Smooth muscle cell (in vitro differentiated cells): ENCODE data around the gene STK25. TPM values are rescaled to one million over a fixed set of nuclear protein-coding genes. Genes with fewer than 3 reads are reported as not detected.

ENCODE experiments used
- DNase-seq: peaks from one replicate; lab custom pipeline; 2025; ENCODE audit not compliant: unreplicated experiment; lab: John Stamatoyannopoulos, UW
- H2AFZ ChIP-seq: fragments of 200-600 bp; sonication (generic); 2 replicates; pipeline ENCODE4 v1.6.0; 2016; ENCODE audit warnings: antibody characterized with exemption, low read depth, mild to moderate bottlenecking
- H3F3A ChIP-seq: fragments of 200-600 bp; sonication (generic); 2 replicates; pipeline ENCODE4 v1.6.0; 2017; ENCODE audit warnings: antibody characterized with exemption, low read depth
- H3K27ac ChIP-seq: fragments of 200-600 bp; sonication (generic); 2 replicates; pipeline ENCODE4 v1.5.1; 2016; ENCODE audit warnings: low read depth, mild to moderate bottlenecking
- H3K27me3 ChIP-seq: fragments of 200-600 bp; sonication (generic); 2 replicates; pipeline ENCODE4 v1.6.1; 2016; ENCODE audit warnings: low read depth, mild to moderate bottlenecking
- H3K36me3 ChIP-seq: fragments of 200-600 bp; sonication (generic); 2 replicates; pipeline ENCODE4 v1.5.1; 2016; ENCODE audit warnings: low read depth
- H3K4me1 ChIP-seq: fragments of 200-600 bp; sonication (generic); 2 replicates; pipeline ENCODE4 v1.5.1; 2016; ENCODE audit warnings: low read depth
- H3K4me2 ChIP-seq: fragments of 200-600 bp; sonication (generic); 2 replicates; pipeline ENCODE4 v1.6.0; 2016; ENCODE audit warnings: mild to moderate bottlenecking
- H3K4me3 ChIP-seq: fragments of 200-600 bp; sonication (generic); 2 replicates; pipeline ENCODE4 v1.5.1; 2016; ENCODE audit warnings: mild to moderate bottlenecking
- H3K79me2 ChIP-seq: fragments of 200-600 bp; sonication (generic); 2 replicates; pipeline ENCODE4 v1.6.0; 2016; ENCODE audit warnings: low read depth, mild to moderate bottlenecking
- H3K9ac ChIP-seq: fragments of 200-600 bp; sonication (generic); 2 replicates; pipeline ENCODE4 v1.6.0; 2016; ENCODE audit warnings: low read depth
- H3K9me3 ChIP-seq: fragments of 200-600 bp; sonication (generic); replicated peaks from 2 replicates; pipeline ENCODE4 v1.5.1; 2016; ENCODE audit warnings: low read depth
- H4K20me1 ChIP-seq: fragments of 200-600 bp; sonication (generic); 2 replicates; pipeline ENCODE4 v1.6.0; 2016; ENCODE audit warnings: low read depth
- CTCF ChIP-seq: fragments of 200-600 bp; sonication (generic); IDR thresholded peaks from 2 replicates; pipeline ENCODE4 v1.5.1; 2017; ENCODE audit warnings: borderline replicate concordance, mild to moderate bottlenecking, antibody characterized with exemption; ENCODE audit not compliant: insufficient read depth, poor library complexity, severe bottlenecking
- WGBS: methylation state at CpG from one replicate; pipeline ENCODE4 v1.1.7; 2016; ENCODE audit warnings: low lambda C conversion rate; 5-methylcytosine and 5-hydroxymethylcytosine counted together
- polyA plus RNA-seq: library from polyadenylated mRNA; unstranded; fragments of >200 nt; fragmentation: Nextera tagmentation; extraction: Ambion mirVana; gene quantifications from 2 replicates; pipeline ENCODE4 v1.2.1, GENCODE V29; 2016
- total RNA-seq: library from RNA; depleted of rRNA; stranded (reverse); fragments of >200 nt; gene quantifications from 2 replicates; pipeline ENCODE4 v1.2.3, GENCODE V29; 2014

Gene STK25
- total and polyA plus RNA-seq, 2 experiments from 2014 or later = 200 to 212 TPM

- 97% methylated on average over 7 of the region's 7 CpGs for WGBS
Measured at GRCh38 chr2:241554610-241555322, 46.4 kb upstream of the STK25 start.

GRCh38 chr2:241553981-241554380, 45.6 kb upstream of the STK25 start:
- Histone ChIP-seq H3K9ac (no peak overlapping the region), H2AFZ (no peak overlapping the region), H3K4me3 (no peak overlapping the region), H3F3A (peaks cover under 1% of the 10 kb centered on the region), H3K27ac (no peak overlapping the region), H3K4me1 (no peaks in the 10 kb centered on the region), H3K27me3 (no peaks in the 10 kb centered on the region), H3K36me3 (no peaks in the 10 kb centered on the region), H3K79me2 (no peaks in the 10 kb centered on the region), H3K4me2 (no peak overlapping the region), H4K20me1 (no peaks in the 10 kb centered on the region), H3K9me3 (no peaks in the 10 kb centered on the region)
- 97% methylated on average over 6 of the region's 6 CpGs for WGBS
- DNase-seq = no peak
- TF ChIP-seq CTCF = no peak

More at GRCh38 chr2:241554610-241555322, 46.4 kb upstream of the STK25 start:
- DNase-seq = no peak
- H3K4me1 ChIP-seq = peaks cover 5% of the 10 kb centered on the region
- no peaks in the 10 kb centered on the region for H3K27me3 ChIP-seq
- peaks cover 4% of the 10 kb centered on the region for H4K20me1 ChIP-seq
- H2AFZ ChIP-seq = no peak overlapping the region
- H3K27ac ChIP-seq = no peak overlapping the region
- H3K79me2 ChIP-seq = peaks cover 8% of the 10 kb centered on the region
- H3K4me2 ChIP-seq = no peak overlapping the region
- H3F3A ChIP-seq = peaks cover 2% of the 10 kb centered on the region
- H3K36me3 ChIP-seq = no peaks in the 10 kb centered on the region
- no peak overlapping the region for H3K4me3 ChIP-seq
- no peak overlapping the region for H3K9ac ChIP-seq
- TF ChIP-seq CTCF = no peak
- H3K9me3 ChIP-seq = no peaks in the 10 kb centered on the region

GRCh38 chr2:241553512-241553830, 45.1 kb upstream of the STK25 start:
- H3K27me3 ChIP-seq = no peaks in the 10 kb centered on the region

More at GRCh38 chr2:241553512-241553830, 45.1 kb upstream of the STK25 start:
- no peaks in the 10 kb centered on the region for H4K20me1 ChIP-seq
- no peaks in the 10 kb centered on the region for H3K79me2 ChIP-seq
- no peak overlapping the region for H2AFZ ChIP-seq
- no peak overlapping the region for H3K9ac ChIP-seq
- no peaks in the 10 kb centered on the region for H3K9me3 ChIP-seq
- H3K4me1 ChIP-seq = no peaks in the 10 kb centered on the region
- no peak overlapping the region for H3K4me2 ChIP-seq
- no peak for DNase-seq
- H3K27ac ChIP-seq = no peak overlapping the region
- H3K36me3 ChIP-seq = no peaks in the 10 kb centered on the region
- 89% methylated on average over 12 of the region's 12 CpGs for WGBS
- no peak overlapping the region for H3K4me3 ChIP-seq
- peaks cover 4% of the 10 kb centered on the region for H3F3A ChIP-seq
- no peak for TF ChIP-seq CTCF
